CD4-positive, alpha-beta T cell (primary cell): ENCODE measurements around the gene PODNL1. TPM values are rescaled to one million over a fixed set of nuclear protein-coding genes. Genes with fewer than 3 reads are reported as not detected.
A peak's percentile ranks its signal among the peaks of the same experiment; 100 is the strongest.

ENCODE experiments used
- ATAC-seq: fragments of 200-7000 bp; cut with Tn5 transposase; one replicate; pipeline ENCODE4 v1.10.0; 2022; ENCODE audit warnings: mild to moderate bottlenecking; ENCODE audit not compliant: poor library complexity
- CTCF ChIA-PET: fragments of 350-600 bp; sonication (Branson Sonifier 250); formaldehyde crosslinking; loops from one replicate; lab custom pipeline; 2021; ENCODE audit warnings: antibody characterized with exemption, inconsistent platforms; lab: Charles Lee
- POLR2A ChIA-PET: fragments of 350-600 bp; sonication (Branson Sonifier 250); formaldehyde crosslinking; loops from one replicate; lab custom pipeline; 2021; ENCODE audit warnings: antibody characterized with exemption, inconsistent platforms; lab: Charles Lee
- DNase-seq, 14 experiments: peaks; one replicate each; pipeline ENCODE4 v3.0.0-alpha.2; 2013 to 2020; ENCODE audit warnings: mixed read lengths in 2 of 14
- H3K27ac ChIP-seq, 2 donors: one replicate each; pipeline versions ENCODE4 v1.5.1 to v1.7.0; 2013; ENCODE audit warnings: low read length in 2 of 2, low read depth in 1 of 2, mild to moderate bottlenecking in 1 of 2
- H3K27me3 ChIP-seq, 2 experiments: 1 replicate in 1 of 2; 2 replicates in 1 of 2; pipeline versions ENCODE4 v1.6.1 to v1.7.0; 2013; ENCODE audit warnings: low read length in 2 of 2, control low read depth in 1 of 2, mild to moderate bottlenecking in 1 of 2, moderate library complexity in 1 of 2; ENCODE audit not compliant: insufficient read depth in 2 of 2, control insufficient read depth in 1 of 2
- H3K36me3 ChIP-seq: one replicate; pipeline ENCODE4 v1.6.1; 2013; ENCODE audit warnings: low read length, control low read depth; ENCODE audit not compliant: insufficient read depth
- H3K4me1 ChIP-seq: one replicate; pipeline ENCODE4 v1.6.1; 2013; ENCODE audit warnings: low read length, control low read depth; ENCODE audit not compliant: insufficient read depth
- H3K4me3 ChIP-seq: one replicate; pipeline ENCODE4 v1.5.1; 2013; ENCODE audit warnings: mild to moderate bottlenecking, low read length, moderate library complexity
- H3K9me3 ChIP-seq, 2 experiments: 1 replicate in 1 of 2; 2 replicates in 1 of 2; pipeline versions ENCODE4 v1.6.1 to v1.7.0; 2013; ENCODE audit warnings: low read length in 2 of 2, mild to moderate bottlenecking in 2 of 2, control low read depth in 1 of 2, moderate library complexity in 1 of 2; ENCODE audit not compliant: control insufficient read depth in 1 of 2, insufficient read depth in 1 of 2
- H3K27ac Mint-ChIP-seq: one replicate; pipeline ENCODE4 v1.8.0; 2020; ENCODE audit warnings: mixed read lengths
- H3K27me3 Mint-ChIP-seq: one replicate; pipeline ENCODE4 v1.8.0; 2021; ENCODE audit warnings: mixed read lengths
- H3K36me3 Mint-ChIP-seq: one replicate; pipeline ENCODE4 v1.8.0; 2021; ENCODE audit warnings: low read depth, mixed read lengths
- H3K4me1 Mint-ChIP-seq: one replicate; pipeline ENCODE4 v1.8.0; 2021; ENCODE audit warnings: low read depth, mixed read lengths
- H3K4me3 Mint-ChIP-seq: one replicate; pipeline ENCODE4 v1.8.0; 2020; ENCODE audit warnings: mild to moderate bottlenecking, mixed read lengths
- H3K9me3 Mint-ChIP-seq: one replicate; pipeline ENCODE4 v1.8.0; 2020; ENCODE audit warnings: mixed read lengths
- intact Hi-C, 2 experiments: fragments of 100-400 bp; cut with DNase I in 1 of 2; cut with micrococcal nuclease in 1 of 2; formaldehyde crosslinking; loops; one replicate each; pipeline versions ENCODE4 v1.15.1 to v1.9.0; 2023 to 2025; cut with DNase I, micrococcal nuclease
- total RNA-seq, 174 experiments: library from RNA in 2 of 174; stranded (reverse) in 2 of 174; gene quantifications; one replicate each; pipeline ENCODE4 v1.2.3 and lab custom pipeline; 2021 to 2026
- TF ChIP-seq, protein P1 (sequence below): fragments of 200-600 bp; IDR thresholded peaks from one replicate; pipeline ENCODE4 v1.8.0; 2022; ENCODE audit warnings: antibody characterized with exemption, mild to moderate bottlenecking

PODNL1 gene
- total RNA-seq, 2 experiments from 2014 or later = not detected

DNA sequence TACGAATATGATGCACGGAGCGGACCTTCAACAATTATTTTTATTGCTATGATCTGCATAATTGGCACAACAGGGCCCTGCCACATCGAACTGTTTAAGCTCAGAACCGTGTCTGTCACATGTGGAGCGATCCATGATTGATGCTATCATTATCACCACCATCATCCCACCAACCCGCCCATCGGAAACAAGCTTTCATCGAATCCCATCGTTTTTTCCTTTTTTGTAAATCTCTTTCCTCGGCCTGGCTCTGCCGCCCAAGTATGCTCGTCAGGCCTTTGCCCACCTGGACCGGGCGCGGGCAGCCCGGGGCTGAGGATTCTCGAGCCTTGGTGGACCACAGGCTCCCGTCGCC lies 13.6 kb upstream of the PODNL1 start:
- Mint-ChIP-seq H3K27me3 (no peaks in the 10 kb centered on the region), H3K36me3 (peaks cover 20% of the 10 kb centered on the region), H3K4me1 (peaks cover 13% of the 10 kb centered on the region), H3K27ac (peak overlapping the region; percentile 97), H3K9me3 (no peaks in the 10 kb centered on the region), H3K4me3 (peak overlapping the region; percentile 100)
- ATAC-seq (peak; percentile 3), DNase-seq (no peak)
- CTCF ChIA-PET = interaction anchor here (0.9 to 1.7 kb wide), 4 partner anchors 72 to 107 kb away, joined by 3 to 5 read pairs (median 4); partner anchors contain the start of gene IL27RA
- TF ChIP-seq, protein P1, sequence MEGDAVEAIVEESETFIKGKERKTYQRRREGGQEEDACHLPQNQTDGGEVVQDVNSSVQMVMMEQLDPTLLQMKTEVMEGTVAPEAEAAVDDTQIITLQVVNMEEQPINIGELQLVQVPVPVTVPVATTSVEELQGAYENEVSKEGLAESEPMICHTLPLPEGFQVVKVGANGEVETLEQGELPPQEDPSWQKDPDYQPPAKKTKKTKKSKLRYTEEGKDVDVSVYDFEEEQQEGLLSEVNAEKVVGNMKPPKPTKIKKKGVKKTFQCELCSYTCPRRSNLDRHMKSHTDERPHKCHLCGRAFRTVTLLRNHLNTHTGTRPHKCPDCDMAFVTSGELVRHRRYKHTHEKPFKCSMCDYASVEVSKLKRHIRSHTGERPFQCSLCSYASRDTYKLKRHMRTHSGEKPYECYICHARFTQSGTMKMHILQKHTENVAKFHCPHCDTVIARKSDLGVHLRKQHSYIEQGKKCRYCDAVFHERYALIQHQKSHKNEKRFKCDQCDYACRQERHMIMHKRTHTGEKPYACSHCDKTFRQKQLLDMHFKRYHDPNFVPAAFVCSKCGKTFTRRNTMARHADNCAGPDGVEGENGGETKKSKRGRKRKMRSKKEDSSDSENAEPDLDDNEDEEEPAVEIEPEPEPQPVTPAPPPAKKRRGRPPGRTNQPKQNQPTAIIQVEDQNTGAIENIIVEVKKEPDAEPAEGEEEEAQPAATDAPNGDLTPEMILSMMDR = no peak
- POLR2A ChIA-PET = interaction anchor here (0.6 to 4.9 kb wide), 16 partner anchors 9 to 545 kb away, joined by 3 to 74 read pairs (median 4); partner anchors contain the start of genes ASF1B, IL27RA and RFX1
- H3K9me3 ChIP-seq = no peaks in the 10 kb centered on the region
- intact Hi-C loops = loop anchor here (1.0 to 5.0 kb wide), 9 partner anchors 35 to 129 kb away; partner anchors contain the start of genes IL27RA (in 2 of the 2), RFX1 (in 2 of the 2), BRME1 (in 1 of the 2) and CC2D1A (in 1 of the 2)
- H3K4me1 ChIP-seq = peaks cover 30% of the 10 kb centered on the region
- H3K27me3 ChIP-seq = no peaks in the 10 kb centered on the region
- peaks cover 24% of the 10 kb centered on the region for H3K36me3 ChIP-seq
- H3K27ac ChIP-seq = peak overlapping the region; percentile 51 to 69
- H3K4me3 ChIP-seq = peak overlapping the region; percentile 60

DNA sequence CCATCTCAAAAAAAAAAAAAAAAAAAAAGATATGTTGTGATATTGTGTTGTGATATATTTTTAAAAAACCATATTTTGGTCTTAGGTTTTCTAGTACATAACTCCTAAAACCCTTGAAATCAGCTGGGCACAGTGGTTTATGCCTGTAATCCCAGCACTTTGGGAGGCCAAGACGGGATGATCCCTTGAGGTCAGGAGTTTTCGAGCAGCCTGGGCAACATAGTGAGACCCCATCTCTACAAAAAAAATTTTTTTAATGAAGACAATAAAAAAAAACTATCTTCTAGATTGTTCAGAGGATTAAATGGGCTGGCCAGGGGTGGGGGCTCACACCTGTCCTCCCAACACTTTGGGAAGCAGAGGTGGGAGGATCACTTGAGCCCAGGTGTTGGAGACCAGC lies 12.8 kb upstream of the PODNL1 start:
- Histone ChIP-seq H3K36me3 (peaks cover 17% of the 10 kb centered on the region), H3K27me3 (no peaks in the 10 kb centered on the region), H3K9me3 (no peaks in the 10 kb centered on the region), H3K4me3 (no peak overlapping the region), H3K27ac (no peak overlapping the region), H3K4me1 (peaks cover 30% of the 10 kb centered on the region)
- ChIA-PET CTCF (interaction anchor here (0.7 to 1.5 kb wide), 4 partner anchors 53 to 544 kb away, joined by 3 to 5 read pairs (median 3); no protein-coding TSS in a partner anchor), POLR2A (interaction anchor here (1.3 to 4.9 kb wide), 6 partner anchors 35 to 185 kb away, joined by 3 to 74 read pairs (median 20); partner anchors contain the start of genes ASF1B, IL27RA and RFX1)
- Mint-ChIP-seq H3K4me1 (peaks cover 13% of the 10 kb centered on the region), H3K27ac (no peak overlapping the region), H3K27me3 (no peaks in the 10 kb centered on the region), H3K36me3 (peaks cover 14% of the 10 kb centered on the region), H3K9me3 (no peaks in the 10 kb centered on the region), H3K4me3 (peak overlapping the region; percentile 7)
- ATAC-seq (no peak), DNase-seq (no peak)
- intact Hi-C loops = loop anchor here (1.0 to 5.0 kb wide), 4 partner anchors 36 to 81 kb away; partner anchors contain the start of gene IL27RA (in 2 of the 2)
- TF ChIP-seq, protein P1 = no peak

DNA sequence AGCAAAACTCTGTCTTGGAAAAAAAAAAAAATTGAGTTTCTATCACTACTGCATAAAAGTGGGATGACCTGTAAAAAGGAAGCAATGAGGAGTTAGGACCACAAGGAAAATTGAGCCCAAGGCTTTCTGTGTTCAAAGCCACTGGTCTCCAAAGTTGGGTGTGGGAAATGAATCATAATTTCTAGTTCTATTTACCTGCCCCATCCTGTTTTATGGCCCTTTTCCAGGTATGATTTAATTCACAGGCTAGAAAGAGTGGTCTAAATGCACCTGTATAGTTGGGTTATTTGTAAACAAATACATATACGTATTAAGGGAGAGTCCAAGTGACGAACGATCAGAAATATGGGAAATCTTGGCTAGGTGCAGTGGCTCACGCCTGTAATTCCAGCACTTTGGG lies 8.2 kb upstream of the PODNL1 start:
- ATAC-seq = no peak
- TF ChIP-seq, protein P1 = no peak

More for the DNA sequence above, 8.2 kb upstream of the PODNL1 start:
- no peak overlapping the region for H3K4me3 Mint-ChIP-seq
- ChIA-PET CTCF (no interaction called here), POLR2A (no interaction called here)
- DNase-seq = no peak
- intact Hi-C loops = no loop called here
- Histone ChIP-seq H3K27me3 (no peaks in the 10 kb centered on the region), H3K27ac (no peak overlapping the region), H3K9me3 (peaks cover 0 to 8% of the 10 kb centered on the region in 2 experiments), H3K36me3 (no peaks in the 10 kb centered on the region), H3K4me3 (no peak overlapping the region), H3K4me1 (no peaks in the 10 kb centered on the region)
- no peaks in the 10 kb centered on the region for H3K9me3 Mint-ChIP-seq
- no peaks in the 10 kb centered on the region for H3K4me1 Mint-ChIP-seq
- no peaks in the 10 kb centered on the region for H3K36me3 Mint-ChIP-seq
- H3K27me3 Mint-ChIP-seq = no peaks in the 10 kb centered on the region
- H3K27ac Mint-ChIP-seq = no peak overlapping the region
